ENCODE measurements around the gene SYT9.

Gene SYT9

GRCh38 chr11:7222619-7223018, 29.1 kb upstream of the SYT9 start:
- TF ChIP-seq FOXP2 (optimal IDR thresholded peaks at IDR 0.05; ENCODE audit: borderline replicate concordance, extremely low read depth, extremely low read length, insufficient read depth): no peak
- no peak for TF ChIP-seq TAF1 (IDR thresholded peaks at IDR 0.05; ENCODE audit: borderline replicate concordance, insufficient read depth, low read length)
- TF ChIP-seq SIN3A (IDR thresholded peaks at IDR 0.05; ENCODE audit: borderline replicate concordance, insufficient read depth, low read length): no peak
- no peak for TF ChIP-seq POLR2AphosphoS5 (IDR thresholded peaks at IDR 0.05; ENCODE audit: low read depth, low read length)
- TF ChIP-seq REST (IDR thresholded peaks at IDR 0.05; ENCODE audit: insufficient read depth in 1 of 2, low read depth in 2 of 2, low read length in 2 of 2): no peak

GRCh38 chr11:7239877-7240276, 11.8 kb upstream of the SYT9 start:
- TF ChIP-seq FOXP2 (optimal IDR thresholded peaks at IDR 0.05; ENCODE audit: borderline replicate concordance, extremely low read depth, extremely low read length, insufficient read depth) (no peak), POLR2AphosphoS5 (IDR thresholded peaks at IDR 0.05; ENCODE audit: low read depth, low read length) (no peak), REST (IDR thresholded peaks at IDR 0.05; ENCODE audit: insufficient read depth in 1 of 2, low read depth in 2 of 2, low read length in 2 of 2) (no peak), SIN3A (IDR thresholded peaks at IDR 0.05; ENCODE audit: borderline replicate concordance, insufficient read depth, low read length) (no peak), TAF1 (IDR thresholded peaks at IDR 0.05; ENCODE audit: borderline replicate concordance, insufficient read depth, low read length) (no peak)

GRCh38 chr11:7245341-7245740, 6.4 kb upstream of the SYT9 start:
- no peak for TF ChIP-seq SIN3A (IDR thresholded peaks at IDR 0.05; ENCODE audit: borderline replicate concordance, insufficient read depth, low read length)
- no peak for TF ChIP-seq POLR2AphosphoS5 (IDR thresholded peaks at IDR 0.05; ENCODE audit: low read depth, low read length)
- no peak for TF ChIP-seq REST (IDR thresholded peaks at IDR 0.05; ENCODE audit: insufficient read depth in 1 of 2, low read depth in 2 of 2, low read length in 2 of 2)
- no peak for TF ChIP-seq TAF1 (IDR thresholded peaks at IDR 0.05; ENCODE audit: borderline replicate concordance, insufficient read depth, low read length)
- TF ChIP-seq FOXP2 (optimal IDR thresholded peaks at IDR 0.05; ENCODE audit: borderline replicate concordance, extremely low read depth, extremely low read length, insufficient read depth): no peak

GRCh38 chr11:7246179-7246578, 5.5 kb upstream of the SYT9 start:
- TF ChIP-seq POLR2AphosphoS5 (IDR thresholded peaks at IDR 0.05; ENCODE audit: low read depth, low read length) (no peak), FOXP2 (optimal IDR thresholded peaks at IDR 0.05; ENCODE audit: borderline replicate concordance, extremely low read depth, extremely low read length, insufficient read depth) (no peak), SIN3A (IDR thresholded peaks at IDR 0.05; ENCODE audit: borderline replicate concordance, insufficient read depth, low read length) (no peak), REST (IDR thresholded peaks at IDR 0.05; ENCODE audit: insufficient read depth in 1 of 2, low read depth in 2 of 2, low read length in 2 of 2) (no peak), TAF1 (IDR thresholded peaks at IDR 0.05; ENCODE audit: borderline replicate concordance, insufficient read depth, low read length) (no peak)

GRCh38 chr11:7250166-7250565, 1.5 kb upstream of the SYT9 start:
- TF ChIP-seq REST (IDR thresholded peaks at IDR 0.05; ENCODE audit: insufficient read depth in 1 of 2, low read depth in 2 of 2, low read length in 2 of 2) (no peak), SIN3A (IDR thresholded peaks at IDR 0.05; ENCODE audit: borderline replicate concordance, insufficient read depth, low read length) (no peak), FOXP2 (optimal IDR thresholded peaks at IDR 0.05; ENCODE audit: borderline replicate concordance, extremely low read depth, extremely low read length, insufficient read depth) (no peak), POLR2AphosphoS5 (IDR thresholded peaks at IDR 0.05; ENCODE audit: low read depth, low read length) (no peak), TAF1 (IDR thresholded peaks at IDR 0.05; ENCODE audit: borderline replicate concordance, insufficient read depth, low read length) (no peak)

Data from PFSK-1 (cell line).